Inflammatory macrophage treated with lipopolysaccharide for 4 hours (primary cell): ENCODE data around the gene MCU.
"Not testable (repeated sequence)": the region's sequence is repeated elsewhere in the genome, so short reads cannot be mapped to it uniquely, and the experiment has no call there.

Source experiments
- DNase-seq: peaks from one replicate; pipeline ENCODE4 v3.0.0-alpha.2; 2020

Gene MCU

DNA sequence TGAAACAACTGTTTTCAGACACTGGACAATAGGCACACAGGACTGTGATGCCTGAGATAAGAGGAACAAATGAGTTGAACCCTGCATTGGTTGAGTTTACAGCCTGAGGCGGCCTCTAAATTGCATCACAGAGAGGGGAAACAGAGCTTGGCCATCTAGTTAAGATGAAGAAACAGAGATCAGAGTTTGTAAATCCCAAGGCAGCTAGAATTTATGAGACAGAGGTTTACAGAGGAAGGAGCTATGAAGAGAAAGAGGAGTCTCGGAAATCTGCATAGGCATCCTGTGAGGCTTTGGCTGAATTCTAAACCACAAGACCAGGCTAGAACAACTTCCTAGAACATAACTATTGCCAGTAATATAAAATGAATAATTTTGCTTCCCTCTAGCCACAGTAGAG is 160.6 kb downstream of the MCU start:
- DNase-seq = peak; percentile 79

DNA sequence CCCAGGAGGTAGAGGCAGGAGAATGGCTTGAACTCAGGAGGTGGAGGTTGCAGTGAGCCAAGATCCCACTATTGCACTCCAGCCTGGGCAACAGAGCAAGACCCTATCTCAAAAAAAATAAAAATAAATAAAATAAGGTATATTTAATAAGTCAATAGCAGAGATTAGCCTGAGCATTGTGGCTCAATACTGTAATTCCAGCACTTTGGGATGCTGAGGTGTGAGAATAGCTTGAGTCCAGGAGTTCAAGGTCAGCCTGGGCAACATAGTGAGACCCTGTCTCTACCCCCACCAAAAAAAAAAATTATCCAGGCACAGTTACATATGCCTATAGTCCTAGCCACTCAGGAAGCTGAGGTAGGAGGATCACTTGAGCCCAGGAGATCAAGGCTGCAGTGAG is 163.2 kb downstream of the MCU start:
- no peak for DNase-seq

DNA sequence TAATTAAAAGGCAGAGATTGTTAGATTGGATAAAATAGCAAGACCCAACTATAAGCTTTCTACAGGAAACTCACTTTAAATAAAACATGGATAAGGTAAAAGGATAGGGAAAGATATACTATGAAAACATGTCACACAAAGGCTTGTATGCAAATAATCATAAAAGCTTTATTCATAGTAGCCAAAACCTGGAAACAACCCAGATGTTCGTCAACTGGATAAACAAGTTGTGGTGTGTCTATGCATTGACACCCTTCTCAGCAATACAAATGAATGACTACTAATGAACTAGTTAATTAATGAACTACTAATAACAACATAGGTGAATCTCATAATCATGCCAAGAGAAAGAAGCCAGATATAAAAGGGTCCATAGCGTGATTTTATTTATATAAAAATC is 163.8 kb downstream of the MCU start:
- DNase-seq = no peak

GRCh38 chr10:72858067-72858466 is 166.1 kb downstream of the MCU start:
- DNase-seq = no peak

GRCh38 chr10:72862957-72863356 is 171.0 kb downstream of the MCU start:
- DNase-seq = no peak

GRCh38 chr10:72875250-72876055 is 183.5 kb downstream of the MCU start:
- peak; percentile 18 for DNase-seq

- DNase-seq = no peak
Measured at GRCh38 chr10:72879245-72879644, 187.3 kb downstream of the MCU start.

DNA sequence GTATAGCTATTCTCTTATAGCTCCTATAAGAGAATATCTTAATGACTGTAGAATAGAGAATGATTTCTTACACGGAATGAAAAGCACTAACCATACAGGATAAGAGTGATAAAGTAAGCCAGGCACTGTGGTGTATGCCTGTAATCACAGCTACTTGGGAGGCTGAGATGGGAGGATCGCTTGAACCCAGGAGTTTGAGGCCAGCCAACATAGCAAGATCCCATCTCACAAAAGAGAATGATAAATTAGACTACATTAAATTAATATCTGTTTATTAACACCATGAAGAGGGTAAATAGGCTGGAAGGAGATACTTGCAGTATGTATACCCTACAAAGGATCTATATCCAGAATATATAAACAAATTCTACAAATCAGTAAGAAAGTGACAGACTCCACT is 189.3 kb downstream of the MCU start:
- no peak for DNase-seq

- no peak for DNase-seq
Measured at GRCh38 chr10:72883861-72884260, 191.9 kb downstream of the MCU start.

DNA sequence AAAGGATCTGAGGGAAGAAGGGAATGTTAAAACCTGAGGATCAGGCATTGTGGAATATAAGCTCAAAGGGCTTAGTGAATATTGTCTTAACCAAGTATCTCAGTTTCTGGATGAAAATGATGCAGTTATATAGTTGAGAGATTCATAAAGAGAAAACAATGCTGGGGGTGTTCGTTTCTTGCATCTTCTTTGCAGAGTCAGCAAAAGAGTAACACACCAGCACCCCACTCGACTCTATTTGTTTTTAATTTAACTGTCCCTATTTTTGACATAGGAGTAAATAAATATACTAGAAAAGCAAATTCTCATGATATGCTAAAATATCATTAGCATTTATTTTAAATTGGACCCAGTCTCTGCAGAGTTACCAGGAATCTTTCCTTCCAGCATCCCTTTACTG is 194.0 kb downstream of the MCU start:
- DNase-seq = no peak

- DNase-seq = no peak
Measured at GRCh38 chr10:72886621-72887020, 194.7 kb downstream of the MCU start.

DNA sequence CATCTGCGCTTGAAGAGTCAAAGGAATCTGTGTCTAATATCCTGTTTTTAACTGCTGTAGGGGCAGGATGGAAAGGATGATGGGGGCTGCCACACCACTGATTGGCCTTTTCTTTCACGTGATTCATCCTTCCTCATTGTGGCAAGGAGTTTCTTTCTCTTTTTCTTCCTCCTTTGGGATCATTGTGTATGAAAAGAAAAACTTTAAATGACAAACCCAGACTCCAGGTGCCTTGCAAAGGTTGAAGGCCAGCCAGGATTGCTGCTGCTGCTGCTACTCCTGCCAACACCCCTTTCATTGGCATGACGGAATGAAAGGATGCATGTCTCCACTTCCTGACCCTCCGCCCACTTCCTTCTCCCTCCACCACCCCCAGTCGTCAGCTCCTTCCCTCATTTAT is 195.1 kb downstream of the MCU start:
- peak; percentile 38 for DNase-seq

GRCh38 chr10:72888151-72888638 is 196.3 kb downstream of the MCU start:
- no peak for DNase-seq

- no peak for DNase-seq
Measured at GRCh38 chr10:72889391-72889831, 197.5 kb downstream of the MCU start.

DNA sequence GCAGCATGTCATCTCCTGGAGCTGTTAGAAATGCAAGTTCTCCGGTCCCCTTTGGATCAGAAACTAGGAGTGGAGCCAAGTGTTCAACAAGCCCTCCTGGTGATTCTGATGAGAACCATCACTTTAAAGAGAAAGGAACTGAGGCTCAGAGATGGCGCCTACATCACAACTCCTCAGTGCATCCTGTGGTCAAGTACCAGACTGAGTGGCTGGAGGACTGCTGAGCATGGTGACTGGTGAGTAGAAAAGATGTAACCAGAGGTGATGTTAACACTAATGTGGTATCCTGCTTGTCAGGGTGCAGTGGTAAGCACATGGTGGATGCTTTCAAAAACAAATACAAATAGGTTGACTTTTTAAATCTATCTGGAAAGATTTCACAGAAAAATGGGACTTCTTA is 198.1 kb downstream of the MCU start:
- DNase-seq = no peak

DNA sequence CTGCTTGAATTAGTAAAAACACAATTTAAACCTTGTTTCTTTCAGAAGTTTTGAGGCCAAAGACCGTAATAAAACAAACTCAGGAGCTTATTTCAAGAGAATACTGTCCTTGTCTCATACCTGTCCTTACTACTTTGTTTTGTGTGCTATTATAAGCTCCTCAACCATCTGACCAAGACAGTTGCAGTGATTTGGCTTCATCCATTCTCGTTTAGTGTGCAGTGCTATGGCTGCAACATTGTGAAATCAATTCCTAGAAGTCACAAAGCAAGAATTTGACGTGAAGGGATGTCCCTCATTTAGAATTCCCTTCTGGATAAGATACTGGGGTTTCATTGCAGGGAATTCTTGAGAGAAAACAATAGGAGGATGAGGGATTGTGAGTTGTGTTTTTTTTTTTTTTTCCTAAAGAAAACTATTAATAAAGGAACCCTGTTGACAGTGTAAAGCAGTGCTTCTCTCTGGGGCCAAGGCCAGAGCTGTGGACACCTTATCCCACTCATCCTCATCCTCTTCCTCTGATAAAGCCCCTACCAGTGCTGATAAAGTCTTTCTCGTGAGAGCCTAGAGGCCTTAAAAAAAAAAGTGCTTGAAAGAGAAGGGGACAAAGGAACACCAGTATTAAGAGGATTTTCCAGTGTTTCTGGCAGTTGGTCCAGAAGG is 201.3 kb downstream of the MCU start, which contains the start of gene OIT3:
TSS of gene OIT3 (plus strand) at position 604 of the 663 bp plus-strand sequence. CDS start 60 bp downstream, outside the sequence.
- DNase-seq = no peak

GRCh38 chr10:72895236-72895850 is 203.4 kb downstream of the MCU start:
- DNase-seq = no peak

- DNase-seq = no peak
Measured at GRCh38 chr10:72898616-72899015, 206.7 kb downstream of the MCU start.

DNA sequence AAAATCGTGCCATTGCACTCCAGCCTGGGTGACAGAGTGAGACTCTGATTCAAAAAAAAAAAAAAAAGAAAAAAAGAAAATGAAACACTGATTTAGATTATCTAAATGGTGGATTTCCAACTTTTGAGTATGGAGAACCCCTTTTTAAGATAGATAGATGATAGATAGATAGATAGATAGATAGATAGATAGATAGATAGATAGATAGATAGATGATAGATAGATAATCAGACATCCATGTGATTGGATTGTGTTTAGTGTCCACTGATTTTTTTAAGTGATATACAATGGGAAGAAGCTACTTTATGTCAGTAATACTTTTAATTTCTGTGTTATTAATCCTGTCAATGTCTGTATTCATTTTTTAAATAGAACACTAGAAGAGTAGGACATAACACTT is 207.6 kb downstream of the MCU start:
- no peak for DNase-seq

DNA sequence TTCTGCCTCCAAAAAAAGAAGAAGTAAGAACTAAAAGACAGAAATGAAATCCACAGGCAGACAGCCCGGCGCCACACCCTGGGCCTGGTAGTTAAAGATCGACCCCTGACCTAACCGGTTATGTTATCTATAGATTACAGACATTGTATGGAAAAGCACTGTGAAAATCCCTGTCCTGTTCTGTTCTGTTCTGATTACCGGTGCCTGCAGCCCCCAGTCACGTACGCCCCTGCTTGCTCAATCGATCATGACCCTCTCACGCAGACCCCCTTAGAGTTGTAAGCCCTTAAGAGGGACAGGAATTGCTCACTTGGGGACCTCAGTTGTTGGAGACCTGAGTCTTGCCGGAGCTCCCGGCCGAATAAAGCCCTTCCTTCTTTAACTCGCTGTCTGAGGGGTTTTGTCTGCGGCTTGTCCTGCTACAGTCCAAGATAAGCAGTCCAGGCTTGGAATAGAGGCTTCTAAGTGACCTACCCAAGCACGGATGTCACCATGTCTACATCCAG is 212.1 kb downstream of the MCU start:
- DNase-seq = not testable (repeated sequence)

DNA sequence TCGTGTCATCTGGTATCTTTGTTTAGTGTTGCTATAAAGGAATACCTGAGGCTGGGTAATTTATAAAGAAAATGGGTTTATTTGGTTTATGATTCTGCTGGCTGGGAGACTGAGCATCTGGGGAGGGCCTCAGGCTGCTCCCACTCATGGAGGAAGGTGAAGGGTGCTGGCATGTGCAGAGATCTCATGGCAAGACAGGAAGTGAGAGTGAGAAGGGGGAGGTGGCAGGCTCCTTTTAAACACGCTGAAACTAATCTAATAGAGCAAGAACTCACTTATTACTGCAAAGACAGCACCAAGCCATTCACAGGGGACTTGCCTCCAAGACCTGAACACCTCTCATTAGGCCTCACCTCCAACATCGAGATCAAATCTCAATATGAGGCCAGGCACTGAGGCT is 212.9 kb downstream of the MCU start:
- DNase-seq = no peak

- DNase-seq = no peak
Measured at GRCh38 chr10:72906446-72906845, 214.5 kb downstream of the MCU start.

DNA sequence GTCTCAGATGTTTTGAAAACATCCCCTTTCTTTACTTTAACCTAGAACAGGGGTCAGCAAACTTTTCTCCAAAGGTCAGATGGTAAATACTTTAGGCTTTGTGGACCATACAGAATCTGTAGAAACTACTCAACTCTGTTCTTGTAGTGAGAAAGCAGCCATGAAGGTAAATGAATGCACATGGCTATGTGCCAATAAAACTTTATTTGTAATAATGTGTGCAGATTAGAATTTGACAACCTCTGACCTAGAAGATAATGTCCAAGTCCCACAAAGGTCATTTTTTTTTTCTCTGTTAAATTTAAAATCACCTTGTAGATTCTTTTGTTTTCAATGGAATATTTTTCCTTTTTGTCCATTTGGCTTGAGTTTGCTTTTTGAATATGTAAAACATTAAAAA is 218.8 kb downstream of the MCU start:
- no peak for DNase-seq

DNA sequence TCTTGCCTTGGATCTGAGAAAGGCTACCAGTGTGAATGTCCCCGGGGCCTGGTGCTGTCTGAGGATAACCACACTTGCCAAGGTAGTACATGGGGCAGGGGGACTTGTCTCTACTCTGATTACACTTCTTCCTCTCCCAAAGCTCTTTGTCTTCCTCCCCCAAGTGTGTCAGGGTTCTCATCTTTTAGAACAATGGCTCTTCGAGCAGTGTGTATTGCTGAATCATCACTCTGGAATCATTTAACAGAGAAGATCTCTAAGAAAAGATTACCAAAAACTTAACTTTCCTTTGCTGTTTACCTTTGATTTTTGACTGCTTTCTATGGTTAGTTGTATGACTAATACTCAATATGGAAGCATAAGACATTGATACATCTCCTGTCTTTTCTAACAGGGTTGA is 219.8 kb downstream of the MCU start:
- DNase-seq = no peak
